OCI-LY3 (cell line): ENCODE results near the gene EFNB2.

ENCODE experiments used
- H2AFZ ChIP-seq: fragments of 200-600, 300-600 bp; shearing (Covaris generic); 2 replicates; pipeline ENCODE4 v1.6.0; 2014; ENCODE audit warnings: antibody characterized with exemption, low read depth, low read length
- H3K27ac ChIP-seq: fragments of 200-600, 300-600 bp; sonication (generic); 2 replicates; pipeline ENCODE4 v1.5.1; 2014; ENCODE audit warnings: mild to moderate bottlenecking, low read length, moderate library complexity, mixed read lengths
- H3K27me3 ChIP-seq: fragments of 200-600, 300-600 bp; sonication (generic); 2 replicates; pipeline ENCODE4 v1.6.1; 2014; ENCODE audit warnings: low read depth, low read length, mixed read lengths
- H3K36me3 ChIP-seq: fragments of 200-600, 300-600 bp; sonication (generic); replicated peaks from 2 replicates; pipeline ENCODE3; 2014; ENCODE audit warnings: low read depth, low read length, mixed read lengths
- H3K4me1 ChIP-seq: fragments of 300-600, 200-600 bp; sonication (generic); 2 replicates; pipeline ENCODE4 v1.6.1; 2014; ENCODE audit warnings: low read length, mixed read lengths
- H3K4me2 ChIP-seq: fragments of 200-600, 300-600 bp; sonication (generic); 2 replicates; pipeline ENCODE4 v1.6.1; 2014; ENCODE audit warnings: low read length, mixed read lengths
- H3K4me3 ChIP-seq: fragments of 300-600, 200-600 bp; sonication (generic); 2 replicates; pipeline ENCODE4 v1.5.1; 2014; ENCODE audit warnings: antibody characterized with exemption, mild to moderate bottlenecking, low read length, moderate library complexity
- H3K79me2 ChIP-seq: fragments of 300-600, 200-600 bp; shearing (Covaris generic); 2 replicates; pipeline ENCODE4 v1.6.1; 2014; ENCODE audit warnings: mild to moderate bottlenecking, low read length, mixed read lengths
- H3K9ac ChIP-seq: fragments of 300-600, 200-600 bp; shearing (Covaris generic); 2 replicates; pipeline ENCODE4 v1.6.0; 2014; ENCODE audit warnings: mild to moderate bottlenecking, low read length, moderate library complexity
- H3K9me3 ChIP-seq: fragments of 200-600, 300-600 bp; shearing (Covaris generic); 2 replicates; pipeline ENCODE4 v1.6.1; 2014; ENCODE audit warnings: low read length, mixed read lengths; ENCODE audit not compliant: insufficient read depth
- H4K20me1 ChIP-seq: fragments of 200-600, 300-600 bp; sonication (generic); 2 replicates; pipeline ENCODE4 v1.6.1; 2016; ENCODE audit warnings: low read length, mixed read lengths; ENCODE audit not compliant: insufficient read depth
- CTCF ChIP-seq: fragments of 200-600, 300-600 bp; sonication (generic); IDR thresholded peaks from 2 replicates; pipeline ENCODE4 v1.5.1; 2014; ENCODE audit warnings: antibody characterized with exemption, low read length, low read depth
- EZH2phosphoT487 ChIP-seq: fragments of 200-600 bp; shearing (Covaris generic); IDR thresholded peaks from 2 replicates; pipeline ENCODE4 v1.6.1; 2018; ENCODE audit warnings: antibody characterized with exemption, mixed run types, low read depth

Gene EFNB2

GRCh38 chr13:106472621-106473020, 62.8 kb downstream of the EFNB2 start:
- no peak overlapping the region for H3K9ac ChIP-seq
- no peak overlapping the region for H3K27ac ChIP-seq
- 0 out of 2 replicates have a peak, but pooled peaks cover 6% of the 10 kb centered on the region for H3K4me1 ChIP-seq
- H4K20me1 ChIP-seq = no peaks in the 10 kb centered on the region
- TF ChIP-seq EZH2phosphoT487 (no peak), CTCF (no peak)
- no peaks in the 10 kb centered on the region for H3K9me3 ChIP-seq
- no peaks in the 10 kb centered on the region for H3K27me3 ChIP-seq
- no peak overlapping the region for H3K4me2 ChIP-seq
- H3K36me3 ChIP-seq = no peaks in the 10 kb centered on the region
- H3K4me3 ChIP-seq = no peak overlapping the region
- no peak overlapping the region for H2AFZ ChIP-seq
- H3K79me2 ChIP-seq = no peaks in the 10 kb centered on the region

- Histone ChIP-seq H3K9ac (no peak overlapping the region), H4K20me1 (no peaks in the 10 kb centered on the region), H2AFZ (no peak overlapping the region; the same call in 1 of the 2 replicates)
Observed at GRCh38 chr13:106471957-106472543, 63.4 kb downstream of the EFNB2 start.

DNA sequence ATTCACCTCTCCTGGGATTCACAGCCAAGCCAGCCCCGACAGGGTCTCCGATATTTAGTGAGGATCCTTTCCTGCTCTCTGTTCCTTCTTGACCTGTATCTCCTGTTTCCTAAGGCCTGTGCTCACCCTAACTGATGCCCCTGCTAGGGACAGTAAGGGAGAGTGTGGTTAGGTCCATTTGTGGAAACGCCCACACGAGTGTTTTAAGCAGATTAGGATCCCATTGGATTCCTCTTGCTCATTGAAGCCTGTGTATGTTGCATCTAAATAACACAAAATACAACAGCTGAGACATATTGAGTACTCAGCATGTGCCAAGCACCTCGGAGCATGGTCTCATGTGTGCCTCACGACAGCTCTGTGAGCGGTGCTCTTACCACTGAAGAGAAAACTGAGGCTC, 64.9 kb downstream of the EFNB2 start:
- Histone ChIP-seq H3K27ac (no peak overlapping the region), H3K4me3 (no peak overlapping the region), H3K79me2 (no peaks in the 10 kb centered on the region), H4K20me1 (no peaks in the 10 kb centered on the region), H3K4me2 (no peak overlapping the region), H3K9ac (no peak overlapping the region), H3K36me3 (no peaks in the 10 kb centered on the region), H2AFZ (no peak overlapping the region), H3K9me3 (no peaks in the 10 kb centered on the region), H3K4me1 (0 out of 2 replicates have a peak, but pooled peaks cover 6% of the 10 kb centered on the region), H3K27me3 (no peaks in the 10 kb centered on the region)
- TF ChIP-seq CTCF (no peak), EZH2phosphoT487 (no peak)

More at GRCh38 chr13:106471957-106472543, 63.4 kb downstream of the EFNB2 start:
- Histone ChIP-seq H3K4me1 (0 out of 2 replicates have a peak, but pooled peaks cover 6% of the 10 kb centered on the region), H3K79me2 (no peaks in the 10 kb centered on the region), H3K4me2 (peak overlapping the region; percentile 5; the same call in 1 of the 2 replicates), H3K27me3 (no peaks in the 10 kb centered on the region), H3K4me3 (no peak overlapping the region), H3K36me3 (no peaks in the 10 kb centered on the region), H3K9me3 (no peaks in the 10 kb centered on the region), H3K27ac (no peak overlapping the region)
- TF ChIP-seq CTCF (no peak), EZH2phosphoT487 (no peak)

GRCh38 chr13:106468744-106469590, 66.5 kb downstream of the EFNB2 start:
- Histone ChIP-seq H3K4me2 (no peak overlapping the region), H4K20me1 (no peaks in the 10 kb centered on the region), H3K9ac (no peak overlapping the region), H3K27me3 (no peaks in the 10 kb centered on the region), H3K9me3 (no peaks in the 10 kb centered on the region), H2AFZ (no peak overlapping the region), H3K4me3 (no peak overlapping the region), H3K4me1 (0 out of 2 replicates have a peak, but pooled peaks cover 6% of the 10 kb centered on the region), H3K36me3 (no peaks in the 10 kb centered on the region), H3K79me2 (no peaks in the 10 kb centered on the region), H3K27ac (no peak overlapping the region)
- TF ChIP-seq CTCF = no peak
- TF ChIP-seq EZH2phosphoT487 = no peak
